NT2/D1 (cell line): Measurements from ENCODE around the gene NOS1.
"Not testable (repeated sequence)": the region's sequence is repeated elsewhere in the genome, so short reads cannot be mapped to it uniquely, and the experiment has no call there.

Source experiments
- DNase-seq: peaks from one replicate; pipeline ENCODE4 v3.0.0-alpha.2; 2011; ENCODE audit warnings: low read depth, low spot score
- H3K27me3 ChIP-seq: 2 replicates; pipeline ENCODE4 v1.6.0; 2011; ENCODE audit warnings: mild to moderate bottlenecking; ENCODE audit not compliant: insufficient read length, insufficient read depth
- H3K36me3 ChIP-seq: 2 replicates; pipeline ENCODE4 v1.6.1; 2011; ENCODE audit warnings: mild to moderate bottlenecking, low read length, mixed read lengths; ENCODE audit not compliant: insufficient read depth, insufficient read length
- H3K4me1 ChIP-seq: 2 replicates; pipeline ENCODE4 v1.5.1; 2011; ENCODE audit not compliant: insufficient read depth, insufficient read length
- H3K4me3 ChIP-seq: 2 replicates; pipeline ENCODE4 v1.5.1; 2011; ENCODE audit warnings: low read depth; ENCODE audit not compliant: insufficient read length
- H3K9ac ChIP-seq: 2 replicates; pipeline ENCODE4 v1.6.0; 2011; ENCODE audit warnings: low read depth; ENCODE audit not compliant: insufficient read length
- H3K9me3 ChIP-seq: 2 replicates; pipeline ENCODE4 v1.5.1; 2011; ENCODE audit warnings: mild to moderate bottlenecking, low read length; ENCODE audit not compliant: insufficient read depth
- SUZ12 ChIP-seq: IDR thresholded peaks from 2 replicates; pipeline ENCODE4 v1.6.1; 2011; ENCODE audit not compliant: insufficient read length, insufficient read depth; ENCODE audit errors: extremely low read depth
- YY1 ChIP-seq: IDR thresholded peaks from 2 replicates; pipeline ENCODE4 v1.6.1; 2011; ENCODE audit not compliant: insufficient read length, insufficient read depth
- ZNF274 ChIP-seq: IDR thresholded peaks from 2 replicates; pipeline ENCODE4 v1.6.1; 2011; ENCODE audit warnings: mild to moderate bottlenecking, low read depth, low read length

Gene NOS1

DNA sequence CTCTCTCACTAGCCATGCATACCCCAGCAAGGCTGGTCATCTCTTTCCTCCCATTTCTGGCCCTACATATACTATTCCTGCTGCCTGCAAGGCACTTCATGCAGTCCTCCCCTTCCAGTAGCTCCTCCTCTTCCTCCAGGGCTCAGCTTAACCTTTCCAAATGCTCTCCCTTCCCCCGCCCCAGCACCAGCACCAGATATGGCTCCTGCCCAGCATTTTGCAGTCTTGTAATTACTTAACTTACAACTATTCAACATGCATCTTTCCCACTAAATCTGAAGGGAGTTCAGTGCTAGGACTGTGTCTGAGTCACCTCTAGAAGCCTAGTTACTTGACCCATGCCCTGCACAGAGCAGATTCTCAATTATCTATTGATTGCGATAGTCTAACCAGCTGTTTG, 169.4 kb downstream of the NOS1 start:
- peaks cover 3% of the 10 kb centered on the region for H3K27me3 ChIP-seq
- H3K9me3 ChIP-seq: no peaks in the 10 kb centered on the region
- peaks cover 5% of the 10 kb centered on the region for H3K4me1 ChIP-seq
- DNase-seq: no peak
- H3K36me3 ChIP-seq: peaks cover 13% of the 10 kb centered on the region
- no peak for TF ChIP-seq ZNF274
- TF ChIP-seq YY1: no peak
- TF ChIP-seq SUZ12: no peak
- H3K4me3 ChIP-seq: no peak overlapping the region
- no peak overlapping the region for H3K9ac ChIP-seq

DNA sequence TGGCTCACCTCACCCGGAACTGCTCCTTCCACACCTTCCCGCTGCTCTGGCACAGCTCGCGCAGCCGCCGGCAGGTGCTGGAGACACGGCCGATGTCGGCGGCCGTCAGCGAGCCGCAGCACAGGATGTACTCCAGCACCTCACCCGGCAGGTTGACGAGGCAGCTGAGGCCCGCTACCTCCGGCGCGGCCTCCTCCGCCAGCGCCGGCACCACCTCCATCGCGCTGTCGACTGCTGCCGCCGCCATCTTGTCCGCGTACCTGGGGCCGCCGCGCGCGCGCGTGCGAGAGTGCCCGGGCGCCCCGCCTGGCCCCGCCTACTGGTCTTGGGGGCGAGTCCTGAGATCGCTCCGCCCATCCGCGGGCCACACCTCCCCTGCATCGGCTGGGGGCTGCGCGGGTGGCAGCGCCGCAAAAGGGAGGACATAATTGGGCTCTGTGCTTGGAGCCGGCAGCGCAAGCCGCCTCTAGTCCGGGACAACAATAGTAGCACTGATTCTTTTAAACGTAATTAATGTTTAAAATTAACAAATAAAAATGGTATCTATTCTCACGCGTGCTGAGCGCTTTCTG, 171.1 kb downstream of the NOS1 start, which contains the start of gene FBXO21:
FBXO21 (minus strand) TSS at position 261 of the 572 bp plus-strand sequence; CDS start at position 247, 14 bp downstream.
- Histone ChIP-seq H3K9ac (peak within 1 kb of the TSS; percentile 99), H3K36me3 (peaks cover 23% of the 10 kb centered on the region), H3K4me3 (peak within 1 kb of the TSS; percentile 99), H3K4me1 (peaks cover 2% of the 10 kb centered on the region), H3K27me3 (peaks cover 3% of the 10 kb centered on the region), H3K9me3 (no peaks in the 10 kb centered on the region)
- DNase-seq: peak; percentile 82
- TF ChIP-seq SUZ12 (no peak), YY1 (peak; percentile 76)

DNA sequence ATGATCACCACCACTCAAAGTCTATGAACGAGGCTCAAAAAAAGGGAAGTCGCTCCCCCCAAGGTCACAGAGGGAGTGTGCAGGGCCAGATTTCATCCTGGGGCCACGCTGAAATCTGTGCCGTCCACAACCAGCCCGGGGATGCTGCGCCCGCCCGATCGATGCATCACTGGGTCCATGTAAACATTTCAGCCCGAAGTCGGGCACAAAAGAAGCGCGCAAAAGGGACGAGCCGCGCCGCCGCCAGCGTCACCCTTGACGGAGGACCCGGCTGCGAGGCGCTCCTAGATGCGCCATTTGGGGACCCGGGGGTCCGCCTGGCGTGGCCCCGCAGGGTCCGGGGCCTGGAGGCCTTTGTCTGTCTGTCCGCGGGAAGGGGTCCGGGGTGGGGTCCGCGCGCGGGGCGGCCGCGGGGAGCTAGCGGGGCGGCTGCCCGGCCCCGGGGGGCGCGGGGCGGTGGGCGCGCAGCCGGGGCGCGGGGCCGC, 171.7 kb downstream of the NOS1 start:
- H3K4me3 ChIP-seq: peak overlapping the region; percentile 99
- peaks cover 29% of the 10 kb centered on the region for H3K36me3 ChIP-seq
- no peaks in the 10 kb centered on the region for H3K9me3 ChIP-seq
- peak overlapping the region; percentile 99 for H3K9ac ChIP-seq
- peaks cover 2% of the 10 kb centered on the region for H3K4me1 ChIP-seq
- peaks cover 3% of the 10 kb centered on the region for H3K27me3 ChIP-seq
- no peak for TF ChIP-seq YY1
- TF ChIP-seq SUZ12: no peak
- TF ChIP-seq ZNF274: no peak
- DNase-seq: no peak

DNA sequence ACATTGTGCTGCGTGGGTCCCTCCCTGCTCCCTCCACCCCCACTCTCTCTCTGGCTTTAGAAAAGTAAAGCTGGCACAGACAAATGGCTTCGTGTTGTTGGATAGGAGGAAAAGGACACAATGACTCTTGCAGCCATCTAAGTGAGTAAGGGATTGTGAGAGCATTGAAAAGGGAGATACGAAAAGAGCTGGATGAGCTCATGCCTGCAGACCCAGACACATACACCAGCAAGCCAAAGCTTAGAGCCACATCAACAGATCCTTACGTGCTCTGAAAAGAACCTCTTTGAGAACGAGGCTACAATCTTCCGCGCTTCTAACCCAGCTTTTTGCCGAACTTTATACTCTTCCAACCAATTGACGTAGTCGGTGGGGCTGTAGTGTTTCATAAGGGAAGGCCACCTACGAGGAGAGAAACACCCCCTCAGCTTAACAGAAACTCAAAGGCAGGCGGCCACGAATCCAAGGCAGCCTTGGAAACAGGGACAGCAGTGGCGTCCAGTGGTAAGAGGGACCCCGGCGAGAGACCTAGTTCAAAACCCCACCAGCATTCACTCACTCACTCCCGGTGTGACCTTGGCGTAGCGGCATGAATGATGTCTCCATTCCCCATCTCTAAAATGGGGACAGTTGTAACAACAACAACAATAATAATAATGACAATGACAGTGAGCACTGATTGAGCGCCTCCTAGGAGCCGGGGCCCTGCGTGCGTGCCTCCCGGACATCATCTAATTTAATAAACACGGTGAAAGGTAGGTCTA, 172.3 kb downstream of the NOS1 start:
- Histone ChIP-seq H3K36me3 (peaks cover 34% of the 10 kb centered on the region), H3K9ac (peak overlapping the region; percentile 99), H3K9me3 (no peaks in the 10 kb centered on the region), H3K4me1 (peaks cover 2% of the 10 kb centered on the region), H3K4me3 (peak overlapping the region; percentile 99), H3K27me3 (peaks cover 3% of the 10 kb centered on the region)
- TF ChIP-seq ZNF274 (no peak), SUZ12 (no peak), YY1 (no peak)
- DNase-seq: no peak

DNA sequence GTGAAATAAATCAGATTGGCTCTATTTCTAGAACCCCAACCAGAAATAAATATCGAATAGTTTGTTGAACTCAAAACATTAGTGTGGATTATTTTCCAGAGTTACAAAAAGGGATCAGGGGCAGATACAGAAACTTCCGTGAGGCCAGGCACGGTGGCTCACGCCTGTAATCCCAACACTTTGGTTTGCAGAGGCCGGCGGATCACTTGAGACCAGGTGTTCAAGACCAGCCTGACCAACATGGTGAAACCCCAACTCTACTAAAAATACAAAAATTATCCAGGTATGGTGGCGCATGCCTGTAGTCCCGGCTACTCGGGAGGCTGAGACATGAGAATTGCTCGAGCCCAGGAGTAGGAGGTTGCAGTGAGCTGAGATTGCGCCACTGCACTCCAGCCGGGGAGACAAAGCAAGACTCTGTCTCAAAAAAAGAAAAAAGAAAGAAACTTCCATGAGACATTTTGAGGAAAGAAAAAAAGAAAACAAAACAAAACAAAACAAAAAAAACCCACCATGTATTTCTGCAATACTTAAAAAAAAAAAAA, 173.2 kb downstream of the NOS1 start:
- H3K9ac ChIP-seq: no peak overlapping the region
- H3K36me3 ChIP-seq: peaks cover 42% of the 10 kb centered on the region
- no peaks in the 10 kb centered on the region for H3K9me3 ChIP-seq
- peaks cover 2% of the 10 kb centered on the region for H3K4me1 ChIP-seq
- DNase-seq: no peak
- no peak overlapping the region for H3K4me3 ChIP-seq
- H3K27me3 ChIP-seq: peaks cover 3% of the 10 kb centered on the region
- TF ChIP-seq ZNF274: no peak
- TF ChIP-seq YY1: no peak
- TF ChIP-seq SUZ12: no peak

DNA sequence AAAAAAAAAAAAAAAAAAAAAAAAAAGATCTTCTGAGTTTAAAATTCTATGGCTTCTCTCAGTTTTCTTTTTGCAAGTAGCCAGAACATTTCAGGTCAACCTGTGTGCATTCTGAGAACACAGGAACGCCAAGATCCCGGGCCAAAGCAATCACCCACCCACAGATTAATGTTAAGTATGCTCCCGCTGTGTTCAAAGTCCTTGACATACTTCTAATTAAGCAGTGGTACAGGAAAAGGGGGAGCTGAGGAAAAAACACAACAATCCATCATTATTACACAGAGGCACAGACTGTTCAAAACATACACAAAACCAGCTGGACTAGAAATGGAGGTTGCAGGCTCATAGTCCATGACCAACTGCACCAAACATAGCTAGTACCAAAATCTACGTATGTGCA, 174.0 kb downstream of the NOS1 start:
- Histone ChIP-seq H3K9ac (no peak overlapping the region), H3K9me3 (no peaks in the 10 kb centered on the region), H3K4me3 (no peak overlapping the region), H3K27me3 (peaks cover 3% of the 10 kb centered on the region), H3K36me3 (peaks cover 49% of the 10 kb centered on the region), H3K4me1 (peaks cover 2% of the 10 kb centered on the region)
- TF ChIP-seq SUZ12 (no peak), YY1 (no peak), ZNF274 (no peak)
- no peak for DNase-seq

DNA sequence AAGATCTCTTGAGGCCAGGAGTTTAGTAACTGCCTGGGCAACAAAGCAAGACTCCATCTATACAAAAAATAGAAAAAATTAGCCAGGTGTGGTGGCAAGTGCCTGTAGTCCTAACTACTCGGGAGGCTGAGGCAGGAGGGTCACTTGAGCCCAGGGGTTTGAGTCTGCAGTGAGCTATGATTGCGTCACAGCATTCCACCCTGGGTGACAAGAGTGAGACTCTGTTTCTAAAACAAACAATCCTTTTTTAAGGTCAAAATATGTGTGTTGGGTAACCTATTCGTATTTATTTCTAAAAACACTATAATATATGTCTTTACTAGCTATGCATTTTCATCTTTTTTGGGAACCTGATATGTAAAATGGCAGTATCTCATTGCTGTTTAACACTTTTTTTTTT, 178.6 kb downstream of the NOS1 start:
- no peak overlapping the region for H3K9ac ChIP-seq
- H3K4me3 ChIP-seq: no peak overlapping the region
- DNase-seq: no peak
- TF ChIP-seq SUZ12: no peak
- TF ChIP-seq YY1: no peak
- TF ChIP-seq ZNF274: no peak
- H3K9me3 ChIP-seq: peaks cover 15% of the 10 kb centered on the region
- H3K36me3 ChIP-seq: peaks cover 80% of the 10 kb centered on the region
- H3K4me1 ChIP-seq: no peaks in the 10 kb centered on the region
- no peaks in the 10 kb centered on the region for H3K27me3 ChIP-seq

DNA sequence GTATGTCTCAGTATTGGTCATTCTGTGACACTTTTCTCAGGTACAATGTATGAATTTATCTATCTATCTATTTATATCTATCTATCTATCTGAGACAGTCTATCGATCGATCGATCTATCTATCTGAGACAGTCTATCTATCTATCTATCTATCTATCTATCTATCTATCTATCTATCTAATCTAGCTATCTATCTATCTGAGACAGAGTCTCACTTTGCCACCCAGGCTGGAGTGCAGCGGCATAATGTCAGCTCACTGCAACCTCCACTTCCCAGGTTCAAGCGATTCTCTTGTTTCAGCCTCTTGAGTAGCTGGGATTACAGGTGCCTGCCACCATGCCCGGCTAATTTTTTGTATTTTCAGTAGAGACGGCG, 180.0 kb downstream of the NOS1 start:
- not testable (repeated sequence) for H3K27me3 ChIP-seq, H3K4me3 ChIP-seq, DNase-seq, H3K4me1 ChIP-seq, H3K9ac ChIP-seq
- Histone ChIP-seq H3K36me3 (peaks cover 87% of the 10 kb centered on the region), H3K9me3 (peaks cover 15% of the 10 kb centered on the region)
